ENCODE results near the gene VWA5A.

Gene VWA5A

GRCh38 chr11:124114942-124115781, at the start of gene VWA5A:
Gene VWA5A (plus strand): TSS chr11:124115450. CDS start chr11:124117512, 2,062 bp downstream.
- no peak for TF ChIP-seq CTCF (IDR thresholded peaks at IDR 0.05; ENCODE audit: control extremely low read depth, extremely low read depth, low read depth, missing control alignments)
- ChIA-PET CTCF (interaction anchor here (1.1 to 1.8 kb wide), 4 partner anchors 9 to 80 kb away, joined by 3 to 8 read pairs (median 4); no protein-coding TSS in a partner anchor), POLR2A (no interaction called here)
- DNase-seq (ENCODE audit: extremely low spot score) = peak; percentile 75

GRCh38 chr11:124068601-124069110, 46.6 kb upstream of the VWA5A start:
- DNase-seq (ENCODE audit: extremely low spot score) = no peak
- no peak for TF ChIP-seq CTCF (IDR thresholded peaks at IDR 0.05; ENCODE audit: control extremely low read depth, extremely low read depth, low read depth, missing control alignments)
- POLR2A ChIA-PET = no interaction called here
- CTCF ChIA-PET = interaction anchor here (1.0 to 3.0 kb wide), 19 partner anchors 9 to 576 kb away, joined by 3 to 20 read pairs (median 4); no protein-coding TSS in a partner anchor

- ChIA-PET CTCF (interaction anchor here (0.8 to 3.0 kb wide), 23 partner anchors 8 to 691 kb away, joined by 3 to 20 read pairs (median 4); no protein-coding TSS in a partner anchor), POLR2A (interaction anchor here (0.6 kb wide), 1 partner anchor 1439 kb away, joined by 7 read pairs; no protein-coding TSS in a partner anchor)
- peak; percentile 73 for TF ChIP-seq CTCF (IDR thresholded peaks at IDR 0.05; ENCODE audit: control extremely low read depth, extremely low read depth, low read depth, missing control alignments)
- DNase-seq (ENCODE audit: extremely low spot score) = no peak
These were observed 45.5 kb upstream of the VWA5A start for GRCh38 chr11:124069429-124070401.

GRCh38 chr11:124070915-124071622, 44.2 kb upstream of the VWA5A start:
- TF ChIP-seq CTCF (IDR thresholded peaks at IDR 0.05; ENCODE audit: control extremely low read depth, extremely low read depth, low read depth, missing control alignments) = peak; percentile 70
- ChIA-PET POLR2A (no interaction called here), CTCF (interaction anchor here (0.6 to 2.7 kb wide), 24 partner anchors 8 to 1514 kb away, joined by 3 to 26 read pairs (median 4); partner anchors contain the start of gene VWA5A)
- peak; percentile 67 for DNase-seq (ENCODE audit: extremely low spot score)

GRCh38 chr11:124071623-124071948, 43.7 kb upstream of the VWA5A start:
- DNase-seq (ENCODE audit: extremely low spot score) = no peak
- POLR2A ChIA-PET = no interaction called here
- no peak for TF ChIP-seq CTCF (IDR thresholded peaks at IDR 0.05; ENCODE audit: control extremely low read depth, extremely low read depth, low read depth, missing control alignments)
- CTCF ChIA-PET = interaction anchor here (0.6 to 1.9 kb wide), 24 partner anchors 8 to 1514 kb away, joined by 3 to 26 read pairs (median 3); partner anchors contain the start of gene VWA5A
